Measurements from ENCODE around the gene ITFG2. TPM values are rescaled to one million over a fixed set of nuclear protein-coding genes. Genes with fewer than 3 reads are reported as not detected.

ITFG2 gene
- total RNA-seq, 1 donor = 19.1 TPM

GRCh38 chr12:2832550-2833127 lies 20.2 kb downstream of the ITFG2 start:
- TF ChIP-seq CTCF (IDR thresholded peaks at IDR 0.05; ENCODE audit: insufficient read depth, low read length) = no peak
- DNase-seq (ENCODE audit: low read depth) = no peak
- H3K4me3 ChIP-seq (ENCODE audit: low read depth, low read length) = no peak overlapping the region

GRCh38 chr12:2833327-2833726 lies 20.9 kb downstream of the ITFG2 start:
- no peak overlapping the region for H3K4me3 ChIP-seq (ENCODE audit: low read depth, low read length)
- no peak for TF ChIP-seq CTCF (IDR thresholded peaks at IDR 0.05; ENCODE audit: insufficient read depth, low read length)
- DNase-seq (ENCODE audit: low read depth) = no peak

- no peak overlapping the region for H3K4me3 ChIP-seq (ENCODE audit: low read depth, low read length)
- no peak for DNase-seq (ENCODE audit: low read depth)
- no peak for TF ChIP-seq CTCF (IDR thresholded peaks at IDR 0.05; ENCODE audit: insufficient read depth, low read length)
Observed at GRCh38 chr12:2833810-2834209, 21.3 kb downstream of the ITFG2 start.

- TF ChIP-seq CTCF (IDR thresholded peaks at IDR 0.05; ENCODE audit: insufficient read depth, low read length) = peak; percentile 29
- DNase-seq (ENCODE audit: low read depth) = peak; percentile 65
- H3K4me3 ChIP-seq (ENCODE audit: low read depth, low read length) = no peak within 1 kb of the TSS
Observed at GRCh38 chr12:2834581-2835491, 22.4 kb downstream of the ITFG2 start, which contains the start of gene NRIP2. TSS of gene NRIP2 (minus strand) at chr12:2835035. CDS start at chr12:2834983, 52 bp downstream.

- no peak for TF ChIP-seq CTCF (IDR thresholded peaks at IDR 0.05; ENCODE audit: insufficient read depth, low read length)
- no peak for DNase-seq (ENCODE audit: low read depth)
- H3K4me3 ChIP-seq (ENCODE audit: low read depth, low read length) = no peak overlapping the region
Observed at GRCh38 chr12:2835691-2836403, 23.4 kb downstream of the ITFG2 start.

GRCh38 chr12:2836574-2836973 lies 24.1 kb downstream of the ITFG2 start:
- H3K4me3 ChIP-seq (ENCODE audit: low read depth, low read length) = no peak overlapping the region
- no peak for TF ChIP-seq CTCF (IDR thresholded peaks at IDR 0.05; ENCODE audit: insufficient read depth, low read length)
- no peak for DNase-seq (ENCODE audit: low read depth)
